Upper lobe of left lung (tissue), 6 donors: Measurements from ENCODE around the gene CNN2. TPM values are rescaled to one million over a fixed set of nuclear protein-coding genes. Genes with fewer than 3 reads are reported as not detected.

Source experiments
- ATAC-seq, 2 donors: fragments of 200-7000 bp; cut with Tn5 transposase; one replicate each; pipeline ENCODE4 v1.9.1; 2022; ENCODE audit warnings: mild to moderate bottlenecking in 2 of 2, moderate library complexity in 2 of 2; ENCODE audit not compliant: low FRiP score in 2 of 2
- DNase-seq, 2 donors: peaks; one replicate each; pipeline ENCODE4 v3.0.0-alpha.2; 2019 to 2020
- H3K27ac ChIP-seq, 4 donors: fragments of 200-600 bp; sonication (generic); one replicate each; pipeline ENCODE4 v1.5.1; 2016 to 2019
- H3K27me3 ChIP-seq, 4 donors: fragments of 200-600 bp; sonication (generic); one replicate each; pipeline ENCODE4 v1.5.1; 2017 to 2019
- H3K36me3 ChIP-seq, 4 donors: fragments of 200-600 bp; sonication (generic); one replicate each; pipeline ENCODE4 v1.5.1; 2016 to 2019
- H3K4me1 ChIP-seq, 4 donors: fragments of 200-600 bp; sonication (generic); one replicate each; pipeline ENCODE4 v1.5.1; 2018 to 2019
- H3K4me3 ChIP-seq, 4 donors: fragments of 200-600 bp; sonication (generic); one replicate each; pipeline ENCODE4 v1.5.1; 2017 to 2019; ENCODE audit warnings: mild to moderate bottlenecking in 2 of 4, moderate library complexity in 1 of 4
- H3K9me3 ChIP-seq, 4 donors: fragments of 200-600 bp; sonication (generic); one replicate each; pipeline ENCODE4 v1.5.1; 2018 to 2019
- EP300 ChIP-seq, 4 donors: sonication (generic); formaldehyde crosslinking; IDR thresholded peaks; one replicate each; pipeline ENCODE4 v1.5.1; 2017; ENCODE audit warnings: antibody characterized with exemption in 4 of 4, control low read depth in 2 of 4
- POLR2A ChIP-seq, 4 donors: fragments of 450-650 bp; IDR thresholded peaks; one replicate each; pipeline ENCODE4 v1.5.1; 2016 to 2017; ENCODE audit warnings: antibody characterized with exemption in 4 of 4, mild to moderate bottlenecking in 2 of 4
- POLR2AphosphoS5 ChIP-seq, 2 donors: sonication (generic); formaldehyde crosslinking; IDR thresholded peaks; one replicate each; pipeline ENCODE4 v1.5.1; 2017; ENCODE audit warnings: antibody characterized with exemption in 2 of 2
- WGBS, 2 donors: methylation state at CpG; one replicate each; pipeline ENCODE4 v1.1.5; 2017 to 2018; 5-methylcytosine and 5-hydroxymethylcytosine counted together
- total RNA-seq, 6 donors: library from RNA; depleted of rRNA in 4 of 6; stranded (reverse); fragments of >200 nt in 4 of 6; gene quantifications; one replicate each; pipeline versions ENCODE4 v1.1.0 to v1.2.1, GENCODE V29; 2016 to 2021
- TF ChIP-seq, protein P1 (sequence below), 6 experiments: fragments of 450-650 bp in 4 of 6; fragments of 200-600 bp in 2 of 6; sonication (generic) in 2 of 6; IDR thresholded peaks; one replicate each; pipeline ENCODE4 v1.5.1; 2016 to 2019; ENCODE audit warnings: antibody characterized with exemption in 6 of 6
- donor health status: DM: no; HTN: no; CAD: no; lungs with moderate emphysema.
- donor health status: DM: no; HTN: yes; CAD: no; lungs with severe emphysema.

Gene CNN2
- total RNA-seq, 6 donors from 2014 or later, result 98.1 to 262 (median 164) TPM

DNA sequence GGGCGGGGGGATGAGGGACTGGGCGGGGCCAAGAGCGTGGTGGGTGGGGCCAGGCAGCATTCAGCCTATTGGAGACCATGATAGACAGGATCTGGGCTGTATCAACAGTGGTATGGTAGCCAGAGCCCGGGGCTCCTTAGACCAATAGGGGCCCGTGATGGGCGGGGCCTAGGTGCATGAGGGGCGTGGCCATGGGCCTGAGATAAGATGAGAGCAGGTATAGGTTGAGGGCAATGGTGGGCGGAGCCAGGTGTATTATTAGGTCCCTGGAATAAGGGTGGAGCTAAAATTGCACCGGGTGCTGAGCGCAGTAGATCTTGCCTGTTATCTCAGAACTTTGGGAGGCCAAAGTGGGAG is 18.8 kb downstream of the CNN2 start:
- Histone ChIP-seq H3K9me3 (no peaks in the 10 kb centered on the region), H3K36me3 (peaks cover 0 to 12% (median 5%) of the 10 kb centered on the region in 4 donors), H3K4me3 (no peak overlapping the region), H3K27me3 (no peaks in the 10 kb centered on the region), H3K27ac (no peak overlapping the region), H3K4me1 (peaks cover 11 to 19% (median 18%) of the 10 kb centered on the region in 4 donors)
- no peak for ATAC-seq
- WGBS, 2 donors, result 90 to 92% methylated on average over 10 of the region's 10 CpGs
- no peak for TF ChIP-seq EP300 (IDR thresholded peaks at IDR 0.05)
- no peak for TF ChIP-seq POLR2A (IDR thresholded peaks at IDR 0.05)
- TF ChIP-seq POLR2AphosphoS5 (IDR thresholded peaks at IDR 0.05), result no peak
- TF ChIP-seq, protein P1, sequence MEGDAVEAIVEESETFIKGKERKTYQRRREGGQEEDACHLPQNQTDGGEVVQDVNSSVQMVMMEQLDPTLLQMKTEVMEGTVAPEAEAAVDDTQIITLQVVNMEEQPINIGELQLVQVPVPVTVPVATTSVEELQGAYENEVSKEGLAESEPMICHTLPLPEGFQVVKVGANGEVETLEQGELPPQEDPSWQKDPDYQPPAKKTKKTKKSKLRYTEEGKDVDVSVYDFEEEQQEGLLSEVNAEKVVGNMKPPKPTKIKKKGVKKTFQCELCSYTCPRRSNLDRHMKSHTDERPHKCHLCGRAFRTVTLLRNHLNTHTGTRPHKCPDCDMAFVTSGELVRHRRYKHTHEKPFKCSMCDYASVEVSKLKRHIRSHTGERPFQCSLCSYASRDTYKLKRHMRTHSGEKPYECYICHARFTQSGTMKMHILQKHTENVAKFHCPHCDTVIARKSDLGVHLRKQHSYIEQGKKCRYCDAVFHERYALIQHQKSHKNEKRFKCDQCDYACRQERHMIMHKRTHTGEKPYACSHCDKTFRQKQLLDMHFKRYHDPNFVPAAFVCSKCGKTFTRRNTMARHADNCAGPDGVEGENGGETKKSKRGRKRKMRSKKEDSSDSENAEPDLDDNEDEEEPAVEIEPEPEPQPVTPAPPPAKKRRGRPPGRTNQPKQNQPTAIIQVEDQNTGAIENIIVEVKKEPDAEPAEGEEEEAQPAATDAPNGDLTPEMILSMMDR (IDR thresholded peaks at IDR 0.05), result no peak
- peak in 1 of 2 donors; percentile 88 for DNase-seq

DNA sequence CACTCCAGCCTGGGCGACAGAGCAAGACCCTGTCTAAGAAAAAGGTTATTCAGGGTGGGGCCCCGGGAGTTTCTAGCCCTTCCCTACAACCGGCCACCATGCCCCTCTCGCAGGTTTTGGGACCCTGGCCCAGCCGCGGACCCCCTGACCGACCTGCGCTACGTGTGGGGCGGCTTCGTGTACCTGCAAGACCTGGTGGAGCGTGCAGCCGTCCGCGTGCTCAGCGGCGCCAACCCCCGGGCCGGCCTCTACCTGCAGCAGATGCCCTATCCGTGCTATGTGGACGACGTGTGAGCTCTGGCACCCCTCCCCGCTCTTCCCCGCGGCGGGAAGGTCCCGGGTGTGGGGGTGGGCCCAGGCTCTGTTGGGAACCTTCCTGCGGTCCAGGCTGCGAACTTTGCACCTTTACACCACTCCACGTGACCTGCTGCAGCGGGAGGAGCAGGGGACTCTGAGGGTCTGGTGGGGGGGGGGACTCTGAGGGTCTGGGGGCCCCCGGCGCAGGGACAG is 19.8 kb downstream of the CNN2 start:
- no peak overlapping the region for H3K4me3 ChIP-seq
- H3K4me1 ChIP-seq, result peaks cover 8 to 10% (median 9%) of the 10 kb centered on the region in 4 donors
- WGBS, 2 donors, result 95 to 98% methylated on average over 30 of the region's 33 CpGs
- no peaks in the 10 kb centered on the region for H3K9me3 ChIP-seq
- no peak overlapping the region for H3K27ac ChIP-seq
- no peaks in the 10 kb centered on the region for H3K27me3 ChIP-seq
- peaks cover 0 to 12% (median 5%) of the 10 kb centered on the region in 4 donors for H3K36me3 ChIP-seq
- TF ChIP-seq POLR2AphosphoS5 (IDR thresholded peaks at IDR 0.05), result no peak
- DNase-seq (peak in 1 of 2 donors; percentile 85), ATAC-seq (no peak)

DNA sequence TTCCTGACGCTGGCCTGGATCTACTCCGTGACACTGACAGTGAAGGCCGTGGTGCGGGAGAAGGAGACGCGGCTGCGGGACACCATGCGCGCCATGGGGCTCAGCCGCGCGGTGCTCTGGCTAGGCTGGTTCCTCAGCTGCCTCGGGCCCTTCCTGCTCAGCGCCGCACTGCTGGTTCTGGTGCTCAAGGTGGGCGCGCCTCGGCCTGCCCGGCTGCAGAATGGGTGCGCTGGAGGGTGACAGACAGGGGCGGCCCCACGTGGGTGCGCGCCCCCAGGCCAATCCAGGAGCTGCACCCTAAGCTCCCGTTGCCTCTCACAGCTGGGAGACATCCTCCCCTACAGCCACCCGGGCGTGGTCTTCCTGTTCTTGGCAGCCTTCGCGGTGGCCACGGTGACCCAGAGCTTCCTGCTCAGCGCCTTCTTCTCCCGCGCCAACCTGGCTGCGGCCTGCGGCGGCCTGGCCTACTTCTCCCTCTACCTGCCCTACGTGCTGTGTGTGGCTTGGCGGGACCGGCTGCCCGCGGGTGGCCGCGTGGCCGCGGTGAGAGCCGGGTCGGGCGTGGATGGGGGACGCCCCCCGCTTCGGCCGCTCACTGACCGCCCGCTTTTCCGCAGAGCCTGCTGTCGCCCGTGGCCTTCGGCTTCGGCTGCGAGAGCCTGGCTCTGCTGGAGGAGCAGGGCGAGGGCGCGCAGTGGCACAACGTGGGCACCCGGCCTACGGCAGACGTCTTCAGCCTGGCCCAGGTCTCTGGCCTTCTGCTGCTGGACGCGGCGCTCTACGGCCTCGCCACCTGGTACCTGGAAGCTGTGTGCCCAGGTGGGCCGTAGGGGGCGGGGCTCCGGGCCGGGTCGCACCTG is 20.7 kb downstream of the CNN2 start:
- ATAC-seq (no peak), DNase-seq (peak in 1 of 2 donors; percentile 85)

DNA sequence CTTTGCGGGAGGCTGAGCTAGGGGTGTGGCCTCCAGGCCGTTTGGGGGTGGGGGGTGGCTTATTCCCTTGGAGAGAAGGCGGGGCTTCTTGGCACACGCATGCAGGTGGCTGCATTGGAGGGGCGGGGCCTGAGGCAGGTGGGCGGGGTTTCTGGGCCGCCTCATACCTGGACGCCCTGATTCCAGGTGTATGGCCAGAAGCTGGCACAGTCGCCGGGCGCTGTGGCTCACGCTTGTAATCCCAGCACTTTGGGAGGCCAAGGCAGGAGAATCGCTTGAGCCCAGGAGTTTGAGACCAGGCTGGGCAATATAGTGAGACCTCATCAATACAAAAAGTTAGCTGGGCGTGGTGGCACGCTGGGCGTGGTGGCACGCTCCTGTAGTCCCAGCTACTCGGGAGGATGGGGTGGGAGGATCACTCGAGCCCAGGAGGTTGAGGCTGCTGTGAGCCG is 21.3 kb downstream of the CNN2 start:
- H3K27me3 ChIP-seq, result no peaks in the 10 kb centered on the region
- no peak for TF ChIP-seq POLR2AphosphoS5 (IDR thresholded peaks at IDR 0.05)
- TF ChIP-seq, protein P1 (IDR thresholded peaks at IDR 0.05), result no peak
- no peak for TF ChIP-seq POLR2A (IDR thresholded peaks at IDR 0.05)
- TF ChIP-seq EP300 (IDR thresholded peaks at IDR 0.05), result no peak
- H3K4me1 ChIP-seq, result peaks cover 0 to 3% (median 0%) of the 10 kb centered on the region in 4 donors
- peaks cover 0 to 12% (median 5%) of the 10 kb centered on the region in 4 donors for H3K36me3 ChIP-seq
- H3K9me3 ChIP-seq, result no peaks in the 10 kb centered on the region
- H3K27ac ChIP-seq, result no peak overlapping the region
- DNase-seq, result peak in 1 of 2 donors; percentile 84
- H3K4me3 ChIP-seq, result no peak overlapping the region
- ATAC-seq, result no peak
- 63 to 86% methylated on average over 7 to 20 of the region's 20 CpGs for WGBS, 2 donors

More for the DNA sequence above, 20.7 kb downstream of the CNN2 start:
- no peaks in the 10 kb centered on the region for H3K27me3 ChIP-seq
- H3K36me3 ChIP-seq, result peaks cover 0 to 12% (median 5%) of the 10 kb centered on the region in 4 donors
- H3K9me3 ChIP-seq, result no peaks in the 10 kb centered on the region
- whole genome bisulfite sequencing, 2 donors, result 91% methylated on average over 27 to 71 of the region's 77 CpGs
- no peak overlapping the region for H3K4me3 ChIP-seq
- no peak overlapping the region for H3K27ac ChIP-seq
- no peak for TF ChIP-seq EP300 (IDR thresholded peaks at IDR 0.05)
- TF ChIP-seq, protein P1 (IDR thresholded peaks at IDR 0.05), result no peak
- no peak for TF ChIP-seq POLR2AphosphoS5 (IDR thresholded peaks at IDR 0.05)
- TF ChIP-seq POLR2A (IDR thresholded peaks at IDR 0.05), result no peak
- H3K4me1 ChIP-seq, result peaks cover 0 to 6% (median under 1%) of the 10 kb centered on the region in 4 donors

DNA sequence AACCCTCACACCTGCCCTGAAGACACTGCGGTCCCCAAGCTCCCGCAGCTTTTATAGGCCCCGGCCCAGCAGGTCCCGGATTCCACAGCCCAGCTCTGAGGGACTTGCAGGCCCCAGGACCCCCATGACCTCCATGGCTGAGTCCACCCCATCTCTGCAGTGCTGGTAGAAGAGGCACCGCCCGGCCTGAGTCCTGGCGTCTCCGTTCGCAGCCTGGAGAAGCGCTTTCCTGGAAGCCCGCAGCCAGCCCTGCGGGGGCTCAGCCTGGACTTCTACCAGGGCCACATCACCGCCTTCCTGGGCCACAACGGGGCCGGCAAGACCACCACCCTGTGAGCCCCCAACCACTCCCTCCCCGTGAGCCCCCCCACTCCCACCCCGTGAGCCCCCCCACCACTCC is 22.7 kb downstream of the CNN2 start:
- no peak for TF ChIP-seq EP300 (IDR thresholded peaks at IDR 0.05)
- WGBS, 2 donors, result 94 to 96% methylated on average over 4 to 13 of the region's 17 CpGs
- Histone ChIP-seq H3K27ac (no peak overlapping the region), H3K36me3 (peaks cover 0 to 14% (median 5%) of the 10 kb centered on the region in 4 donors), H3K4me3 (no peak overlapping the region), H3K4me1 (no peaks in the 10 kb centered on the region), H3K9me3 (no peaks in the 10 kb centered on the region), H3K27me3 (no peaks in the 10 kb centered on the region)
- DNase-seq (peak in 1 of 2 donors; percentile 46), ATAC-seq (no peak)
